Thoracic aorta (tissue), 2 donors: ENCODE data around the gene NRP1. TPM values are rescaled to one million over a fixed set of nuclear protein-coding genes. Genes with fewer than 3 reads are reported as not detected.

Experiments used
- ATAC-seq: fragments of 150-250 bp; one replicate; pipeline ENCODE4 v1.8.0; 2017; ENCODE audit warnings: low read depth; ENCODE audit not compliant: insufficient number of reproducible peaks, low FRiP score
- DNase-seq: peaks from one replicate; pipeline ENCODE4 v3.0.0-alpha.2; 2020; ENCODE audit warnings: low spot score
- H3K27ac ChIP-seq, 2 donors: fragments of 200-600 bp; sonication (generic); 1 replicate in 1 of 2; 2 replicates in 1 of 2; pipeline ENCODE4 v1.5.1; 2016; ENCODE audit warnings: mild to moderate bottlenecking in 2 of 2, moderate library complexity in 2 of 2
- H3K27me3 ChIP-seq: fragments of 200-600 bp; sonication (generic); replicated peaks from 2 replicates; pipeline ENCODE4 v1.6.0; 2016; ENCODE audit warnings: mild to moderate bottlenecking; ENCODE audit not compliant: insufficient read depth
- H3K36me3 ChIP-seq: fragments of 200-600 bp; sonication (generic); one replicate; pipeline ENCODE4 v1.5.1; 2016
- H3K4me1 ChIP-seq, 2 donors: fragments of 200-600 bp; sonication (generic); 1 replicate in 1 of 2; 2 replicates in 1 of 2; pipeline versions ENCODE4 v1.5.1 to v1.6.0; 2016; ENCODE audit warnings: low read depth in 2 of 2, mild to moderate bottlenecking in 1 of 2; ENCODE audit not compliant: control insufficient read depth in 1 of 2
- H3K4me3 ChIP-seq: fragments of 200-600 bp; sonication (generic); 2 replicates; pipeline ENCODE4 v1.5.1; 2016; ENCODE audit warnings: mild to moderate bottlenecking
- H3K9me3 ChIP-seq: fragments of 200-600 bp; sonication (generic); 2 replicates; pipeline ENCODE4 v1.5.1; 2016
- total RNA-seq, 2 donors: library from RNA; depleted of rRNA; stranded (reverse); fragments of >200 nt; gene quantifications; one replicate each; pipeline versions ENCODE4 v1.1.0 to v1.2.3, GENCODE V29; 2016
- TF ChIP-seq, protein P1 (sequence below): fragments of 200-600 bp; sonication (generic); IDR thresholded peaks from one replicate; pipeline ENCODE4 v1.5.1; 2019; ENCODE audit warnings: antibody characterized with exemption

The NRP1 gene
- total RNA-seq, 2 donors from 2014 or later = 66.9 to 117 TPM

DNA sequence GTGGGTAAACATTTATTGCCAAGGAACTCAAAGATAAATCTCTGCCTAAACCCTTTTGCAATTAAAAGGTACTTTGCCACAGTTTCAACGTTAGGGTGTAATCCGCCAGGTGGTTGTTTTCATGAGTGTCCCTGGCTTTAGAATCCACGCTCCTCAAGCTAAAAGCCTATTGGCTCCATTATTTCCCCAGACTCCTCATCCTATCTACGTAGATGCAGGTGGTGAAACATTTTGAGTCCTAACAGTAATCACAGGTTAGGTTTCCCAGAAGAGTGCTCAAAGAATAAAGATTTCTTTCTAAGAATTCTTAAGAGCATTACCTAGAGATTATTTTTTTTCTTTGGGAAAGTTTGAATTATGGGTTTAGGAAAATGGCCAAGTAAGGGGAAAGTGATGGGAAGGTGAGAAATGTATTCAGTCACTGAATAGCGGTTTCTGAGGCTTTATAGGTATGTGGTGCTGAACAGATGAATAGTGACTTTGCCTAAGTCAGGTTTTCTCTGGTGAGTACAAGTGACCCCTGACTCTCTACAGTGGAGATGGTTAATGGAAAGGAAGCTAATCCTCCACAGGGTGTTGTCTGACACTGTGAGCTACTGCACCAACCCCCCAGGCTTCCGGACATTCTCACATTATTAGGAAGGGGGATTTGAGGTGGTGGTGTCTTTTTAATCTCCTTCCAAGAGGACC, 60.2 kb downstream of the NRP1 start:
- H3K27ac ChIP-seq = peak overlapping the region; percentile 88 to 89
- no peak for DNase-seq
- TF ChIP-seq, protein P1, sequence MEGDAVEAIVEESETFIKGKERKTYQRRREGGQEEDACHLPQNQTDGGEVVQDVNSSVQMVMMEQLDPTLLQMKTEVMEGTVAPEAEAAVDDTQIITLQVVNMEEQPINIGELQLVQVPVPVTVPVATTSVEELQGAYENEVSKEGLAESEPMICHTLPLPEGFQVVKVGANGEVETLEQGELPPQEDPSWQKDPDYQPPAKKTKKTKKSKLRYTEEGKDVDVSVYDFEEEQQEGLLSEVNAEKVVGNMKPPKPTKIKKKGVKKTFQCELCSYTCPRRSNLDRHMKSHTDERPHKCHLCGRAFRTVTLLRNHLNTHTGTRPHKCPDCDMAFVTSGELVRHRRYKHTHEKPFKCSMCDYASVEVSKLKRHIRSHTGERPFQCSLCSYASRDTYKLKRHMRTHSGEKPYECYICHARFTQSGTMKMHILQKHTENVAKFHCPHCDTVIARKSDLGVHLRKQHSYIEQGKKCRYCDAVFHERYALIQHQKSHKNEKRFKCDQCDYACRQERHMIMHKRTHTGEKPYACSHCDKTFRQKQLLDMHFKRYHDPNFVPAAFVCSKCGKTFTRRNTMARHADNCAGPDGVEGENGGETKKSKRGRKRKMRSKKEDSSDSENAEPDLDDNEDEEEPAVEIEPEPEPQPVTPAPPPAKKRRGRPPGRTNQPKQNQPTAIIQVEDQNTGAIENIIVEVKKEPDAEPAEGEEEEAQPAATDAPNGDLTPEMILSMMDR = no peak
- ATAC-seq = no peak
- H3K9me3 ChIP-seq = no peaks in the 10 kb centered on the region
- H3K4me3 ChIP-seq = peak overlapping the region; percentile 71
- no peaks in the 10 kb centered on the region for H3K27me3 ChIP-seq
- H3K4me1 ChIP-seq = peaks cover 37 to 63% of the 10 kb centered on the region in 2 donors
- peaks cover 3% of the 10 kb centered on the region for H3K36me3 ChIP-seq

GRCh38 chr10:33273295-33274002, 61.0 kb downstream of the NRP1 start:
- H3K27me3 ChIP-seq = no peaks in the 10 kb centered on the region
- DNase-seq = peak; percentile 64
- H3K4me3 ChIP-seq = peak overlapping the region; percentile 71
- H3K27ac ChIP-seq = peak overlapping the region; percentile 88 to 89
- H3K4me1 ChIP-seq = peaks cover 37 to 62% of the 10 kb centered on the region in 2 donors
- ATAC-seq = peak; percentile 95
- TF ChIP-seq, protein P1 = no peak
- no peaks in the 10 kb centered on the region for H3K9me3 ChIP-seq
- peaks cover 4% of the 10 kb centered on the region for H3K36me3 ChIP-seq

DNA sequence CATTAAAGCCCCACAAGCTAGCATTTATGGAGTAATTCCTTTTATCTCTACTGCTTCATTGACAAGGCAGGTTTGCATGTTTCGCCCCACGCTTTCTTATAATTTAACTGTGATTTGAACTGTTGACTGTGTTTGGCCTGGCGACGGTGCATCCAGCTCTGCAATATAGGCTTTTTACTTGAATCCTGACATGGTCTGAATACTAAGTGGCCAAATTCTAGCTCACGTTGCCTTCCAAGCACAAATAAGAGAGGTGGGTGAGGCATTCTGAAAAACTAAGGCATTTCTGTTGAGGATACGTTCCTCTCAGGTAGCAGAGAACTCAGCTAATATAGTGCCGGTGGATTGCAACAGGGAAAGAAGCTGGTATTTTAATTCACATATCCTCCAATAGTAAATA, 61.8 kb downstream of the NRP1 start:
- ATAC-seq (no peak), DNase-seq (no peak)
- Histone ChIP-seq H3K27me3 (no peaks in the 10 kb centered on the region), H3K4me1 (peaks cover 37 to 55% of the 10 kb centered on the region in 2 donors), H3K36me3 (peaks cover 4% of the 10 kb centered on the region), H3K4me3 (peak overlapping the region; percentile 71), H3K27ac (peak overlapping the region; percentile 66 to 89), H3K9me3 (no peaks in the 10 kb centered on the region)
- TF ChIP-seq, protein P1 = no peak

- no peak overlapping the region for H3K4me3 ChIP-seq
- H3K27ac ChIP-seq = peak overlapping the region; percentile 66 to 89
- H3K9me3 ChIP-seq = no peaks in the 10 kb centered on the region
- H3K4me1 ChIP-seq = peaks cover 34 to 51% of the 10 kb centered on the region in 2 donors
- no peaks in the 10 kb centered on the region for H3K27me3 ChIP-seq
- peaks cover 4% of the 10 kb centered on the region for H3K36me3 ChIP-seq
- DNase-seq (no peak), ATAC-seq (no peak)
- TF ChIP-seq, protein P1 = no peak
Measured at GRCh38 chr10:33271969-33272583, 62.4 kb downstream of the NRP1 start.

GRCh38 chr10:33270971-33271370, 63.5 kb downstream of the NRP1 start:
- peak overlapping the region in 1 of 2 donors; percentile 89 for H3K27ac ChIP-seq

More at GRCh38 chr10:33270971-33271370, 63.5 kb downstream of the NRP1 start:
- H3K4me1 ChIP-seq = peaks cover 25 to 40% of the 10 kb centered on the region in 2 donors
- DNase-seq (no peak), ATAC-seq (no peak)
- no peaks in the 10 kb centered on the region for H3K27me3 ChIP-seq
- H3K36me3 ChIP-seq = peaks cover 4% of the 10 kb centered on the region
- H3K9me3 ChIP-seq = no peaks in the 10 kb centered on the region
- TF ChIP-seq, protein P1 = no peak
- no peak overlapping the region for H3K4me3 ChIP-seq
